Stimulated activated CD8-positive, alpha-beta memory T cell treated with anti-CD3 and anti-CD28 coated beads, Interleukin-15, amount 100 ng/mL, for 1 hour (primary cell): Measurements from ENCODE around the gene RASA3.

Experiments used
- DNase-seq: peaks from one replicate; pipeline ENCODE4 v3.0.0-alpha.2; 2020; ENCODE audit warnings: low read depth

Gene RASA3

DNA sequence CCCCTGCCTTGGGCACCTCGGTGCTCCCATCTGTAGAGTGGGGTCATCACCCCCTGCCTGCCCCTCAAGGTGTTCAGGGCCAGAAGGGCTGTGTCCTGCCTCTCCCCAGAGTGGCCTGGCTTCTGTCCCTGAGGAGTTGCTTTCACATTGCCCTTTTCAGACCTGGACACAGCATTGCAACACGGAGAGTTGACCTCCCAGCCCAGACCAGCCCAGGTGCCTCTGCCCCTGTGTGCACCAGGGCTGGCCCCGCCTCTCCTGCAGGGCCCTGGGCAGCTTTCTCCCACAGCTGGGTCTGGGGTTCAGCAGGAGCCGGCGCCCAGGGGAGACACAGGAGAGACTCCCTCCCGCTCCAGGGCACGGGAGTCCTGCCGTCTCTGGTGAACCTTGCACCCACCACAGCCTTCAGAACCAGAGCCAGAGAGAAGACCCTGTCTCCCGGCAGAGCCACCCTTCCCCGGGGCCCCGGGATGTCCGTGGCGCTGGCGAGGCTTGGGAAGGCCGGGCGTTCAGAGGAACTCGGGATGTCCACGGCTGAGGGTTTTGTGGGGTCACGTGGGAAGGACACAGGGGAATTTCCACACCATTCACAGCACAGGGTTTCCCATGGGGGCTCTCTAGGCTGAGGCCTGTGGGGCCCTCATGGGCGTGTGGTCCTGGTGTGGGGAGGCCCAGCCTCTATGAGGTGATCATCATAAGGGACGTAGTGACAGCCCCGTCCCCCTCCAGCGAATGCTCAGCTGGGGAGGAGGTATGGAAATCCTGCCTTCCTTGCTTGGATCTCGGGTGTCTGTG, 181.8 kb downstream of the RASA3 start:
- no peak for DNase-seq

DNA sequence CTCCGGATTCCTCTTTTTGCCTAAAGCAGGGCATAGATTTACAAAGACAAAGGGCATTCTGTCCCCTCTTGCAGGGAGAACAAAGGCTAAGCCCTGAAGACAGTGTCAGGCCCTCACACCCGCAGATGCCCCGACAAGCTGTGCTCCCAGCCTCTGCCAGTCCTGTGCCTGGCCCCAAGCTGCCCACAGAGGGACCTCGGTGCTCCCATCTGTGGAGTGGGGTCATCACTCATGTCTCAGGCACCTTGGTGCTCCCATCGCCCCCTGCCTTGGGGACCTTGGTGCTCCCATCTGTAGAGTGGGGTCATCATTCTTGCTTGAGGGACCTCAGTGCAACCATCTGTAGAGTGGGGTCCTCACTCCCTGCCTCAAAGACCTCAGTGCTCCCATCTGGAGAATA, 182.9 kb downstream of the RASA3 start:
- DNase-seq: no peak

DNA sequence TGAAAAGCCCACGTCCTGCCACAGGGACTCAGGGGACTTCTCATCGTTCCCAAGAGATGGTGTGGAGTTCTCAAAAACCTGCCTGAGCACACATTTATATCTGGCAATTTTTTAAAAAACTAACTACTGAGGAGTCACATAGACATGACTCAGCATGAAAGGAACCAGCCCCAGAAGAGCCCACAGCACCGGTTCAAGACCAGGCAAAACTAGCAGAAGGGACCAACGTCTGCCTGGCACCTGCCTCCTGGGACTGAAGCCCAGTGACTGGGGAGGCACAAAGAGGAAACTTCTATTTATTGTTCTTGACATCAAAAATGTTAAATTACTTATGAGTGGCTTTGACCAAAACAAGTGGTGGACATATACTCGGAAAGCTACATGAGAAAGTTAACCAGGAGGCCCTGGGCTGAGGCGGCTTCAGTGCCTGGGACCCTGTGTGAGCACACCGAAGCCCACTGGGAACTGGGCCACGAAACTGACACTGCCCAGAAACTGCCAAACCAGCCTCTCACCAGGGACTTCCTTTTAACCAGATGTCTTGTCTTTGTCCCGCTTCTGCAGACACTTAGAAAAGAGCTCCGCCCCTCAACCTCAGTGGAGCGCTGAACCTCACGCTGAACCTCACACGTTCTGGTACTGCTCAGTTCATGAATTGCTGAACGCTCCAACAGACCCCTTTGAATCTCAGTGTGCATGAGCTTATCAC, 184.2 kb downstream of the RASA3 start:
- no peak for DNase-seq

DNA sequence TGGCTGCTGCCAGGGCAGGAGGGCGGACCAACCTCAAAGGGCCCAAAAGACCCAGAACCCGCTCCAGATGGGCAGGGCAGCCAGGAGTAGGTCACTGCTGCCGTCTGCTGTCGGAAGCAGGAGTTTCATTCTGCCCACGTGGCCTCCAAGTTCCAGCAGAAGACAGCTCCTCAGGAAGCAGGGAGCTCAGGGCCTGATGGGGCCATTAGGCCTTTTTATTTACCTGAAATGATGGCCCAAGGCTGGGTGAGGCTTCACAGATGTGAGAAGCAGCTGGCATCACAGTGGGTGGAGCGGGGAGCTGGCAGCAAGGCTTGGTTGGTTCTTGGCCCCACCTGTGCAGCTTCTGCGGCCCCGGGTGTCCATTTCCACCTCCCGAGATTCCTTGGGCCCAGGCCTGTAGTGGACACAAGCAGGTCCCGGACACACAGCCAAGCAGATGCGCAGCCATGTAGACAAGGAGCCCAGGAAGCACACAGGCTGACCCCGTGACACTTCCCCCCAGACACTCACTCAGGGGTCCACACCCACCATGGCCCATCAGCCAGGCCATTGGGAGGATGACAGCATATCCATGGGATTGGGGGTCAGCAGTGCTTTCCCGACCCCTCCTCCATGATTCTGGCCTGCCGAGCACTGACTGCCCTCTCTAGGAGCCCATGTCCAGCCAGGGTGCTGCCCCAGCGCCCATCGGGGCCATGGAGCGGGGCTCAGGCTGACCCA, 185.0 kb downstream of the RASA3 start:
- no peak for DNase-seq

DNA sequence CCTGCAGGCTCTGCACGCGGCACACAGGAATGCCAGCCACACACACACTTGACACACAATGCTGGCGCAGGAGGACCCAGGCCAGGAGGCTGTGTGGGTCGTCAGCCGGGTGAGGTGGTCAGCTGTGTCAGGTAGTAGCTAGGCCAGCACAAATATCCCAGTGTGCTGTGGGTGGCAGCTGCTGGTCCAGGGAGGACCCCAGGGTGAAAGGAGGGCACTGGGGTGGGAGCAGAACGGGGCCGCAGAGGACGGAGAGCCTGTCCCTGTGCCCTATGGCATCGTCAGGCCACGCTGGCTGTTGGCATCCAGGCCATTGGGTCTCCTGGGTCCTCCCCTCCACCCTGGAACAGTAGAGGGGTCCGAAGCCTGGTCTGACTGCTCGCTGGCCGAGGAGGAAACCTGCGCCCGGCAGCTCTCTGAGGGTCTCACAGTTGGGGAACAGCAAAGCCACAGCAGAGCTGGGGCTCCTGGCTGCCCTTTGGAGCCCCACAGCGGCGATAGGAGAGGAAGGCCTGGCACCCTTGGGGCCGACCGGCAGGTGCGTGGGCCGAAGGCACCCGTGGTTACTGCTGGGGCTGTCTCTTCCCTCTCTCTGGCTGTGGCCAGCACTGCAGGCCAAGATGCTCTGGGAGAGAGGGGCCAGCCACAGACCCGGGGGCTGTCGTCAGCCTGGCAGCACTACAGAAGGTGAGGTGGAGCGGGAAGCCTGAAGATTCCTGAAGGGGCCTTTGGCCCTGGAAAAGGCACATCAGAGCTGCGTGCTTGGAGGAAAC, 185.8 kb downstream of the RASA3 start:
- DNase-seq: no peak

DNA sequence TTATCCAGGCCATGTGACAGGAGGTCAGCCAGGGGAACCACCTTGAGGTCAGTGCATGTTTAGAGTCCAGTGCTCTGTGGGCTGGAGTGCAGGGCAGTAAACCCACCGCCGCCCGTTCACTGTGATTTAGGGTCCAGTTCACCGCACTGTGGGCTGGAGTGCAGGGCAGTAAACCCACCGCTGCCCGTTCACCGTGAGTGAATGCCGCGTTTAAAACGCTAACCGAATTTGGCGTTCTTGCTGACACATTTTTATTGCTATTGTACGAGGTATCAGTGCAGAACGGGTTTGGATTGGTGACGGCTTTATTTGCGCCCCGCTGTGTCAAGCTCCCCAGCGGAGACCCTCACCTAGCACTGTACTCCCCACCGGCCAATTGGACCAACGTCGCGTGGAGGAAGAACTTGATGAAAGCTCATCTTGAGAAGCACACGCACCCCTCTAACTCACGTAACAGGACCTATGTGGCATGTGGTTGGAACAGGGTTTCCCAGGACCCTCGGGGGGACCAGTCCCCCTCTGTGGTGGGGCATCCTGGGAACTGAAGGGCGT, 186.5 kb downstream of the RASA3 start:
- no peak for DNase-seq

DNA sequence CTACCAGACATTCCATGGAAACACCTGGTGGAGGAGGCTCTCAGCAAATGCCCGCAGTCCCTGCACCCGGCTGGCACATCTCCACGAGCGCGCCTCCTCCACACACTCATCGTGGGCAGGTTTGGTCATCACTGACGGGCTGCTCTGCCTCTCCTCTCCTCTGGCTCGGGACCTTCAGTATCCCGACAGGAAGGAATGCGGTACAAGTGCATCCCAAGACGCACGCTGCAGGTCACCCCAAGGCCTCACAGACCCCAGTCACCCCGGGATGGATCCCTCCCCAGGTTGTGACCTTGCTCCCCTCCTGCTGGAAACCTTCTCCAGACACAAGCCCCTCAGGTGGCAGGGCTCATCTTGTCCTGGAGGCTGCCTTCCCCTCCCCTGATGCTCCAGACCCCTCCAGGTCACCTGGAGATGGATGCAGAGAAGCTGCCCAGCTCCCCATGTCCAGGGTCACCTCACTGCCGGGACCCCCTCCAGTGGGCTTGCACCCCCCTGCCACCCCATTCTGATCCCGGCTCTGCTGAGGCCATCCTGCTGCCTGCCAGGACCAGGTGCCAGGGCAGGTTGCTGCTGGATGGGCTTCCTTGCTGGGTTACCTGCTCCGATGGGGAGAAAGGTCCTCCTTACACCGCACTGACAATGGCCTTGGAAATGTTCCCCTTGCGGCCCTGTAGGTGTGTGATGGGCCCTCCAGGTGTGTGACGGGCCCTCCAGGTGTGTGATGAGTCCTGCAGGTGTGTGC, 188.4 kb downstream of the RASA3 start:
- DNase-seq: no peak

DNA sequence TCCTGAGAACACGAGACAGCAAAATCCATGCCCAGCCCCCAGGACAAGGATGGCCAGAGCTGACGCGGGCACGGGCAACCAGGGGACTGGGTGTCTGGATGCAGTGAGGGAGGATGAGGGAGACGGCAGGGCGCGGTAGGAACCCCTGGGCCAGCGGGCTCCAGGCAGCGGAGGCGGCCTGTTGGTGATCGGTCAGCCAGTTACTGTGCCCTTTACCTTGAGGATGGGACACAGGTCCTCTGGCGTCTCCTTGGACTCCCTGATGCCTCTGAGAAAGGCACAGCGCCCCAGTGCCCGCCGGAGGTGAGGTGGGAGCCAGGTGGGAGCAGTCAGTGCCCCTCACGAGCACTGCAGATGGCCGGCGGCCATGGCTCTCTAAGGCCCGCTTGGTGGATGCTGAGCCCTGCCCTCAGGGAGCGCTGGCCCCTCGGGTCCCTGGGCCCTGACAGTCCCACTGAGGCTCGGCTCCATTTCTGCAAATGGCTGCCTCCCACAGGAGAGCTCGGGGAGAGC, 189.8 kb downstream of the RASA3 start:
- no peak for DNase-seq

DNA sequence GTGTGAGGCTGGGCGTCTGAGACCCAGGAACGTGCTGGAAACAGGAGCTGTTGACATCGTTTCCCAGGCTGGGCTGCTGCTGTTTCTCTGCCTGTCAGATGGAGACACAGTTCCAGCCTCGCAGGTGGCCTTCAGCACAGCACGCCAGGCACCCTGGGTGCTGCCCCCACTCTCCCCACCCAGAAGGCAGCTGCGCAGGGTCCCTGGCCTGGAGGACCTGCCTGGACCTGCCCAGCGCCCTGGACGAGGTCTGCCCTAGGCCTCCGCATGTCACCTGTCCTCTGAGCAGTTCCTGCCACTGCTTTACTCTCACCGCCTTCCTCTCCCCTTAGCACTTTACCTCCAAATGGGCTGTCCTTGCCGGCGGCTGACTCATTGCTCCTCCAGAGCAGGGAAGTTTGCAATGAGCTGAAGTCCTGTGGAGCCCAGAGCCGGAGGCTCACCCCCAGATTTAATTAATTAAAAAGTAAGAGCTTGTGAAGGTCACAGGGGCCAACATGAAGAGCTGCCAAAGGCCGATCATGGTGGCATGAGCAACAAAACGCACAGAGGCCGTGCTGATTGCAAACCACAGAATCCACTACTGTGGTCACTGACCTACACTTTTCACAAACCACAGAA, 190.7 kb downstream of the RASA3 start:
- DNase-seq: no peak

DNA sequence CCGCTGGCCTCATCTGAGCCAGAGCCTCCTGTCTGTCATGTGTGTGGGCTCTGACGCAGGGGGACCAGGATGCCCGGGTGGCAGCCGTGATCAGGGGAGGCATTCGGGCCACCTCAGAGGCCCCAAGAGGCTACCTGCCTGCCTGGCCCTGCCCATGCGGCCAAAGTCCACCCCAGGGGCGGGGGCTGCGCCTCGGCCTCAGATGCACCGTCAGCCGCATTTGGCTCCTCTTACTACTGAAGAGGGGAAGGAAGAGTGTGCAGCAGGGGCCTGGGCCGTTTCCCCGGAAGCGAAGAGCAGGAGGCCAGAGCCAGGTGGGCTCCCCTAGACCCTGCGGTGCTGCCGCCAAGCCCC, 192.5 kb downstream of the RASA3 start:
- DNase-seq: no peak

DNA sequence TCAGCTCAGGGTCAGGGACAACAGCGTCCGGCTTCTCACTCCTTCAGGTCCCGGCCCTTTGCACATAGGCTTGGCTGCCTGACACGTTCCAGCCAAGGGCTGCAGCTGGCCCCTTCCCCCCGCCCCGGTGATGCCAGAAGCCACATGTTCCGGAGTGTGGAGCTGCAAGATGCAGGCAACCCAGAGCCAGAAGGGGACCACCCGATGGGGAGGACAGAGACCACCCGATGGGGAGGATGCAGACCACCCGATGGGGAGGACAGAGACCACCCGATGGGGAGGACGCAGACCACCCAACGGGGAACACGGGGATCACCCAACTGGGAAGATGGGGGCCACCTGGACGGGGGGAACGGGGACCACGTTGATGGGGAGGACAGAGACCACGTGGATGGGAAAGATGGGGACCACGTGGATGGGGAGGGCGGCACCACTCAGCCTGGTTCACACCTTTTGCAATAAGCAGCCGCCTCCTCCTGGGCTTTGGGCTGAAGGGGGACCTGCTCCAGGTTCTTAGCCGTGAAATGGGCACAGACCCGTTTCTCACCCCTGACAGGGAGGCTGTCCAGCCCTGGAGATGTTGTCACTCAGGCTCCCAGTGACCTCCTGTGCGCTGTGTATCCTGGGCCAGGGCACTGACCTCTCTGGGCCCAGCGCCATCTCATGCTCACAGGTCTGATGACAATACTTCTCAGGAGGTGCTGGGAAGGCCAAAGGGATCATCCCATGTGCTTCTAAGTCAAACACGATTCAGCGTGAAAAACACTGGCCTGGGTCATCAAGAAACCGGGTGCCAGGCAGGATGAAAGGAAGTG, 193.1 kb downstream of the RASA3 start:
- DNase-seq: no peak

DNA sequence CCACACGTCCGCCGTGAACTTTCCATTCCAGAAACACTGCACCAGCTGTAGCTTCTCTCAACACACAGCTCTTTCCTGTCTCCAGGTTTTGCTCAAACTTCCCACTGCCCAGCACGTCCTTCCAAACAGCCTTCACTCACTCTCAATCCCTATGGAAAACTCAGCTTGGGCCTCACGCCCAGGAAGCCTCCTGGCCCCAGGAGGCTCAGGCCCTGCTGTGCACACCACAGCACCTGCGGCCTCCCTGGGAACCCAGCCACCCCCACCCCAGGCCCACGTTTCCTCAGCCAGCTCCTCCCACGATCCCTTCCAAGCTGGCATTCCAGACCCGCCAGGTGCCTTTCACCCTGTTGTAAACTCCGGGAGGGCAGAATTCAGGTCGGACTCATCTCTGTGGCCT, 193.7 kb downstream of the RASA3 start:
- no peak for DNase-seq

DNA sequence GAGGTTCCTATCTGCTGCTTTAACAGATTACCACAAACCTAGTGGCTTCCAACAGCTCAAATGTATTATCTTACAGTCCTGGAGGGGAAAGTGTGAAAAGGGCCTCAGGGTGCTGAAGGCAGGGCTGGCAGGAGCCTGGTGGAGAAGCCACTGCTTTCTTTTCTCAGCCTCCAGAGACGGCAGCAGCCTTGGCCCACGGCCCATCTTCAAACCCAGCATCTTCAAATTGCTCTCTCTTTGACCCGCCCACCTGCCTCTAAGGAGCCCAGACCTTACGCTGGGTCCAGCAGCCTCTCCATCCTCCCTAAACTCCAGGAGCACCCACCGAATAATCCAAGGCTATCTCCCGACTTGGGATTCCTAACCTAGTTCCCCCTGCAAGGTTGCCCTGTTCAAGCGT, 194.2 kb downstream of the RASA3 start:
- DNase-seq: no peak

DNA sequence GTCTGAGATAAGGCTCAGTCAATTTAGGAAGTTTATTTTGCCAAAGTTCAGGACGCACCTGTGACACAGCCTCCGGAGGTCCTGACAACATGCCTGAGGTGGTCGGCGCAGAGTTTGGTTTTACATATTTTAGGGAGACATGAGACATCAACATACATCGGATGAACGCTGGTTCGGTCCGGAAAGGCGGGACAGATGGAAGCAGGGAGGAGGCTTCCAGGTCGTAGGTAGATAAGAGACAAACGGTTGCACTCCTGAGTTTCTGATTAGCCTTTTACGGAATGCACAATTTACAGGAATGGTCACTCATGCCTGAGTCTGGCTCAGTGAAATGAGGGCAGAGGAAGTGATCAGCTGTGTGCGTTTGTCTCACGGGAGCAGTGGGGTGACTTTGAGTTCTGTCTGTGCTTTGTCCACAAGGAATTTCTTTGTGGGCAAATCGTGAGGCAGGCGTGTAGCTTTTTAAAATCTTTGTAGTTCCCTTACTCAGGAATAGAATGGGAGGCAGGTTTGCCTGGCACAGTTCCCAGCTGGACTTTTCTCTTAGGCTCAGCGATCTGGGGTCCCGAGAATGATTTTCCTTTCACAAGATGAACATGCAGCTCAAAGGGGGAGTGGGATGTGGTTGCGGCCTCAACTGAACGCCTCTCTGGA, 194.8 kb downstream of the RASA3 start:
- no peak for DNase-seq

DNA sequence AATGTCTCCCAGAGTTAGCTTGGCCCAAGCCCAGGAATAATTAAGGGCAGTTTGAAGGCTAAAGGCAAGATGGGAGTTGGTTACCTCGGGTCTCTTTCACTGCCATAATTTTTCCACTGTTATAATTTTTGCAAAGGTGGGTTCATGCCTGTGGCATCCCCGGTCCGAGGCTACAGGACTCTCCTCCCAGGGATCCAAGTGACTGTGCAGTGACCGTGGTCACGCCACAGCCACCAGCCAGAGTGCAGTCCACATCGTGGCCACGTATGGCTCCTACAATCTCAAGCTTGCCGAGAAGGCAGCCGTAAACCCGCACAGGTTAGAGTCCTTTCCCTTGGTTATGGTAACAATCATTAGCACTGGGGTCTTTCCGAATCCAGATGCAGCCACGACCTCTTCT, 195.3 kb downstream of the RASA3 start:
- DNase-seq: no peak

DNA sequence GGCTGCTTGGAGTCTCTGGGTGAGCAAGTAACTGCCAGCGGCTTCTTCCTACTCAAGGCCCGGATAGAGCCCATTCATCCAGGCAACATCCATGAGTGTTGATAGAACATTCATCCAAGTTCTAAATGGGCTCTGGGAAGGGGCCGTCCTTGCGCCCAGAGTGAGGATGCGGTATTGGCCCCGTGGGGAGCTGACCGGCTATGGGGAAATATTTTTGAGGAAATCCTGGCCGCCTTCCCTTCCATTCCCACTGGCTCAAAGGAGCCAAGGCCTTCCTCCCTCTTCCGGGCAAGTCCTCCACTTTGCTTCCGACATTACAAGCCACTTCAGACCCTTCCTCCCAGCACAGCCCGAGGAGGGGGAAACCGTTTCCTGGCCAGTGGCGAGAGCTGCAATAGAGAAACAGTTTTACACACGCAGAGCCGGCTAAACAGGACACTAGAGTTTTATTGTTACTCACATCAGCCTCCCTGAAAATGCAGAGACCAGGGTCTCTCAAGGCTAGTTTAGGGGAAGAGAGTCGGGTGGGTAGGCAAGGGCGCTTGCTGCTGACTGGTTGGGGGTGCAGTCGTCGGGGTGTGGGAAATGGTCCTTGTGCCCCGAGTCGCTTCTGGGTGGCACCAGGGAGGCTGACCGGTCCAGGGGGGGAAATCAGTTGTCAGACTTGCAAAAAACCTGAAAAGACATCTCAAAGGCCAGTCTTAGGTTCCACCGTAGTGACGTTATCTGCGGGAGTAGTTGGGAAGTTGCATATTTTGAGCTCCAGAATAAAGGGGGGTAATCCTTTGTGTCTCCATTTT, 196.1 kb downstream of the RASA3 start:
- no peak for DNase-seq

DNA sequence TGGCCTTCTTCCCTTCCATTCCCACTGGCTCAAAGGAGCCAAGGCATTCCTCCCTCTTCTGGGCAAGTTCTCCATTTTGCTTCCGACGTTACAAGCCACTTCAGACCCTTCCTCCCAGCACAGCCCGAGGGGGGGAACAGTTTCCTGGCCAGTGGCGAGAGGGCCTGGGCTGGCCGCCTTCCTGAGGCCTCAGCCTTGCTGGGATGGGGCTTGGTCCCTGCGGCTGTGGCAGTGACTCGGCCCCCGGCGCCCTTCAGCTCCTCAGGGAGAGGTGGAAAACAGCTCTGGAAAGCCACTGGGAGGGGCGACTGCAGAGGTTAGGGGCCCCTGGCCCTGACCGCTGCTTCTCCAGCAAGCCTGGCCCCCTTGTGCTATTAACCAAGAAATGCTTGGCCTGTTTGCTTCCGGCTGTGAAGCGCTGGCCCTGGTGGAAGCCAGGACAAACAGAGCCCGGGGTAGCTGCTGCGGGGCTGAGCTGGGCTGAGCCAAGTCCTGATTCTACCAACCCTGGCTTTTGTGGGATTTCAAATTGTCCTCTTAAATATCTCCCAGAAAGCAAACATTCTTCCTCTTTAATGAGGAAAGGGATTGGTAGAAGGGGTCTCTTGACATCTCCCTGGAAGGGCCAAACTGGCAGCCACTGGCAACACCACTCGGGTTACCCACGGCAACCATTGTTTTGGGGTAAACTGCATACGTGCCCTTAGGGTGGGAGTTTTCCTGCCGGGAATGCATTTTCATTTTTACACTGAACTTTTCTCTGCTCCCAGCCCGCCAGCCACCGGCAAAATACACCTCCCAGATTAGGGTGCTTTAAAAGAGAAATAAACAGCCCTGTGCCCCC, 197.2 kb downstream of the RASA3 start:
- DNase-seq: no peak
